Naive thymus-derived CD8-positive, alpha-beta T cell (primary cell): ENCODE measurements around the gene MATN4. TPM values are rescaled to one million over a fixed set of nuclear protein-coding genes. Genes with fewer than 3 reads are reported as not detected.

Source experiments
- ATAC-seq, 2 donors: fragments of 150-1000 bp; cut with Tn5 transposase in 1 of 2; sonication (Bioruptor Pico), chemical (Tn5 transposase) in 1 of 2; 1 replicate in 1 of 2; 2 replicates in 1 of 2; pipeline ENCODE4 v1.10.0; 2021; ENCODE audit warnings: mild to moderate bottlenecking in 2 of 2, moderate library complexity in 2 of 2
- POLR2A ChIA-PET: fragments of 350-600 bp; sonication (Branson Sonifier 250); formaldehyde crosslinking; loops from one replicate; lab custom pipeline; 2021; ENCODE audit warnings: antibody characterized with exemption; lab: Charles Lee
- DNase-seq, 10 donors: peaks; one replicate each; pipeline versions ENCODE4 v3.0.0 to v3.0.0-alpha.2; 2020 to 2022
- H3K27ac Mint-ChIP-seq, 10 donors: one replicate each; pipeline ENCODE4 v1.8.0; 2020 to 2022; ENCODE audit warnings: mild to moderate bottlenecking in 10 of 10, mixed read lengths in 10 of 10, moderate library complexity in 4 of 10, inconsistent platforms in 1 of 10
- H3K27me3 Mint-ChIP-seq, 5 donors: one replicate each; pipeline ENCODE4 v1.8.0; 2021 to 2022; ENCODE audit warnings: mixed read lengths in 5 of 5
- H3K36me3 Mint-ChIP-seq, 3 donors: one replicate each; pipeline ENCODE4 v1.8.0; 2020 to 2022; ENCODE audit warnings: mixed read lengths in 3 of 3, mild to moderate bottlenecking in 2 of 3, inconsistent platforms in 1 of 3
- H3K4me1 Mint-ChIP-seq, 4 donors: one replicate each; pipeline ENCODE4 v1.8.0; 2021 to 2022; ENCODE audit warnings: mixed read lengths in 4 of 4
- H3K4me3 Mint-ChIP-seq, 10 donors: one replicate each; pipeline ENCODE4 v1.8.0; 2020 to 2022; ENCODE audit warnings: mild to moderate bottlenecking in 10 of 10, mixed read lengths in 10 of 10, moderate library complexity in 6 of 10, inconsistent platforms in 1 of 10
- H3K9me3 Mint-ChIP-seq, 9 donors: one replicate each; pipeline ENCODE4 v1.8.0; 2020 to 2022; ENCODE audit warnings: mixed read lengths in 9 of 9, mild to moderate bottlenecking in 3 of 9, inconsistent platforms in 1 of 9, moderate library complexity in 1 of 9
- polyA plus RNA-seq, 3 donors: library from polyadenylated mRNA; unstranded; fragments of 300-500 nt; fragmentation: Illumina TruSeq; gene quantifications; one replicate each; pipeline ENCODE4 v1.2.3, GENCODE V29; 2021
- total RNA-seq, 8 experiments: library from RNA in 2 of 8; stranded (reverse) in 2 of 8; gene quantifications; one replicate each; pipeline ENCODE4 v1.2.3 and lab custom pipeline; 2021 to 2026

Gene MATN4
- total and polyA plus RNA-seq, 5 experiments from 2014 or later = not detected

- ATAC-seq = no peak
Observed at GRCh38 chr20:45345104-45345936, 37.2 kb upstream of the MATN4 start.

GRCh38 chr20:45344168-45344860, 36.2 kb upstream of the MATN4 start:
- peaks cover 0 to 2% (median 0%) of the 10 kb centered on the region in 3 donors for H3K36me3 Mint-ChIP-seq
- POLR2A ChIA-PET = no interaction called here
- H3K4me3 Mint-ChIP-seq = no peak overlapping the region
- H3K4me1 Mint-ChIP-seq = peaks cover 0 to 16% (median 5%) of the 10 kb centered on the region in 4 donors
- ATAC-seq (no peak), DNase-seq (no peak)
- no peaks in the 10 kb centered on the region for H3K9me3 Mint-ChIP-seq
- peaks cover 8 to 32% (median 26%) of the 10 kb centered on the region in 5 donors for H3K27me3 Mint-ChIP-seq
- no peak overlapping the region for H3K27ac Mint-ChIP-seq

More at GRCh38 chr20:45345104-45345936, 37.2 kb upstream of the MATN4 start:
- Mint-ChIP-seq H3K4me1 (peaks cover 0 to 16% (median 5%) of the 10 kb centered on the region in 4 donors), H3K27me3 (peaks cover 8 to 32% (median 26%) of the 10 kb centered on the region in 5 donors), H3K36me3 (peaks cover 0 to 2% (median 0%) of the 10 kb centered on the region in 3 donors), H3K9me3 (no peaks in the 10 kb centered on the region), H3K4me3 (no peak overlapping the region), H3K27ac (no peak overlapping the region)
- POLR2A ChIA-PET = no interaction called here
- DNase-seq = no peak

- DNase-seq = no peak
- H3K4me3 Mint-ChIP-seq = no peak overlapping the region
- peaks cover 0 to 2% (median 0%) of the 10 kb centered on the region in 3 donors for H3K36me3 Mint-ChIP-seq
- H3K27me3 Mint-ChIP-seq = peaks cover 8 to 32% (median 26%) of the 10 kb centered on the region in 5 donors
- POLR2A ChIA-PET = no interaction called here
- H3K4me1 Mint-ChIP-seq = peaks cover 0 to 16% (median 5%) of the 10 kb centered on the region in 4 donors
- peak overlapping the region in 1 of 10 donors; percentile 33 for H3K27ac Mint-ChIP-seq
- H3K9me3 Mint-ChIP-seq = no peaks in the 10 kb centered on the region
- no peak for ATAC-seq
Observed at GRCh38 chr20:45343532-45344167, 35.6 kb upstream of the MATN4 start.

- H3K4me1 Mint-ChIP-seq = peaks cover 0 to 13% (median 4%) of the 10 kb centered on the region in 4 donors
- H3K36me3 Mint-ChIP-seq = no peaks in the 10 kb centered on the region
- no peaks in the 10 kb centered on the region for H3K9me3 Mint-ChIP-seq
- H3K4me3 Mint-ChIP-seq = no peak overlapping the region
- ATAC-seq (no peak), DNase-seq (no peak)
- H3K27ac Mint-ChIP-seq = no peak overlapping the region
- POLR2A ChIA-PET = no interaction called here
- H3K27me3 Mint-ChIP-seq = peaks cover 8 to 32% (median 26%) of the 10 kb centered on the region in 5 donors
Observed at GRCh38 chr20:45342855-45343531, 34.9 kb upstream of the MATN4 start.

- Mint-ChIP-seq H3K27ac (no peak overlapping the region), H3K4me1 (peaks cover 0 to 8% (median under 1%) of the 10 kb centered on the region in 4 donors), H3K9me3 (no peaks in the 10 kb centered on the region), H3K27me3 (peaks cover 8 to 28% (median 21%) of the 10 kb centered on the region in 5 donors), H3K4me3 (no peak overlapping the region), H3K36me3 (no peaks in the 10 kb centered on the region)
- DNase-seq (no peak), ATAC-seq (no peak)
- POLR2A ChIA-PET = no interaction called here
Observed at GRCh38 chr20:45341939-45342854, 34.1 kb upstream of the MATN4 start.

GRCh38 chr20:45341579-45341938, 33.5 kb upstream of the MATN4 start:
- Mint-ChIP-seq H3K9me3 (no peaks in the 10 kb centered on the region), H3K27ac (no peak overlapping the region), H3K36me3 (no peaks in the 10 kb centered on the region), H3K4me3 (no peak overlapping the region), H3K27me3 (peaks cover 4 to 21% (median 15%) of the 10 kb centered on the region in 5 donors), H3K4me1 (peaks cover 0 to 4% (median 0%) of the 10 kb centered on the region in 4 donors)
- no peak for DNase-seq
- ATAC-seq = no peak
- POLR2A ChIA-PET = no interaction called here

GRCh38 chr20:45340951-45341350, 32.9 kb upstream of the MATN4 start:
- Mint-ChIP-seq H3K27ac (peak overlapping the region in 1 of 10 donors; percentile 34), H3K4me1 (peaks cover 0 to 2% (median 0%) of the 10 kb centered on the region in 4 donors), H3K4me3 (no peak overlapping the region), H3K9me3 (no peaks in the 10 kb centered on the region), H3K27me3 (peaks cover 3 to 18% (median 14%) of the 10 kb centered on the region in 5 donors), H3K36me3 (no peaks in the 10 kb centered on the region)
- POLR2A ChIA-PET = no interaction called here
- ATAC-seq (no peak), DNase-seq (no peak)

- no peak overlapping the region for H3K27ac Mint-ChIP-seq
- DNase-seq (no peak), ATAC-seq (no peak)
- no peaks in the 10 kb centered on the region for H3K9me3 Mint-ChIP-seq
- peaks cover 3 to 13% (median 8%) of the 10 kb centered on the region in 5 donors for H3K27me3 Mint-ChIP-seq
- no peaks in the 10 kb centered on the region for H3K36me3 Mint-ChIP-seq
- no peaks in the 10 kb centered on the region for H3K4me1 Mint-ChIP-seq
- POLR2A ChIA-PET = no interaction called here
- H3K4me3 Mint-ChIP-seq = no peak overlapping the region
Observed at GRCh38 chr20:45340236-45340847, 32.2 kb upstream of the MATN4 start.

GRCh38 chr20:45339799-45340198, 31.7 kb upstream of the MATN4 start:
- H3K9me3 Mint-ChIP-seq = no peaks in the 10 kb centered on the region
- POLR2A ChIA-PET = no interaction called here

GRCh38 chr20:45339084-45339483, 31.0 kb upstream of the MATN4 start:
- Mint-ChIP-seq H3K27ac (no peak overlapping the region), H3K4me3 (no peak overlapping the region)
- ATAC-seq = no peak

More at GRCh38 chr20:45339799-45340198, 31.7 kb upstream of the MATN4 start:
- Mint-ChIP-seq H3K36me3 (no peaks in the 10 kb centered on the region), H3K4me3 (no peak overlapping the region), H3K27me3 (peaks cover 0 to 10% (median 3%) of the 10 kb centered on the region in 5 donors), H3K27ac (no peak overlapping the region), H3K4me1 (no peaks in the 10 kb centered on the region)
- ATAC-seq (no peak), DNase-seq (no peak)

More at GRCh38 chr20:45339084-45339483, 31.0 kb upstream of the MATN4 start:
- Mint-ChIP-seq H3K36me3 (no peaks in the 10 kb centered on the region), H3K4me1 (no peaks in the 10 kb centered on the region), H3K9me3 (no peaks in the 10 kb centered on the region), H3K27me3 (peaks cover 0 to 8% (median 0%) of the 10 kb centered on the region in 5 donors)
- POLR2A ChIA-PET = no interaction called here
- no peak for DNase-seq
